HepG2 (cell line): ENCODE measurements around the gene SLC25A10. TPM values are rescaled to one million over a fixed set of nuclear protein-coding genes. Genes with fewer than 3 reads are reported as not detected.

Experiments used
- ATAC-seq: fragments of 200-7000 bp; cut with Tn5 transposase; 3 replicates; pipeline ENCODE4 v1.9.1; 2020; ENCODE audit warnings: mild to moderate bottlenecking, moderate library complexity
- BruUV-seq: library from RNA; stranded (reverse); fragments of 400-500 nt; replicated peaks from 2 replicates; lab custom pipeline; 2021; lab: Mats Ljungman, UMichigan
- CTCF ChIA-PET: fragments of 300-600 bp; formaldehyde crosslinking; extraction: SDS; loops from one replicate; lab custom pipeline; 2021; ENCODE audit warnings: low total read pairs, inconsistent platforms, low intra/inter-chr PET ratio; lab: Yijun Ruan, JAX
- POLR2A ChIA-PET: fragments of 350-600 bp; sonication (Branson Sonifier 250); formaldehyde crosslinking; loops from one replicate; lab custom pipeline; 2020; ENCODE audit warnings: antibody characterized with exemption, inconsistent platforms; lab: Yijun Ruan, JAX
- DNase-seq: peaks from one replicate; pipeline ENCODE4 v3.0.0-alpha.2; 2015; ENCODE audit warnings: low spot score
- FAIRE-seq: peaks from 3 replicates; lab custom pipeline; 2011; peaks lifted over from hg19 to GRCh38; lab: Jason Lieb, UNC
- H2AFZ ChIP-seq: one replicate; pipeline ENCODE4 v1.6.1; 2011; ENCODE audit warnings: low read length, inconsistent platforms
- H3K27ac ChIP-seq: fragments of 300-600 bp; 3 replicates; pipeline ENCODE4 v1.8.0; 2011; ENCODE audit warnings: mixed run types, mild to moderate bottlenecking, mixed read lengths, low read length, inconsistent platforms; ENCODE audit not compliant: insufficient read depth; ENCODE audit errors: extremely low read length
- H3K27me3 ChIP-seq, 2 experiments: fragments of 200-600 bp in 1 of 2; 2 replicates in 1 of 2; 3 replicates in 1 of 2; pipeline versions ENCODE4 v1.6.0 to v1.8.0; 2011; ENCODE audit warnings: low read length in 2 of 2, mild to moderate bottlenecking in 2 of 2, moderate library complexity in 2 of 2, inconsistent platforms in 1 of 2; ENCODE audit not compliant: insufficient read depth in 2 of 2, control insufficient read depth in 1 of 2
- H3K36me3 ChIP-seq, 2 experiments: fragments of 200-600 bp in 1 of 2; replicated peaks in 1 of 2; 2 replicates in 1 of 2; 3 replicates in 1 of 2; pipeline versions ENCODE4 v1.5.1 to v1.8.0; 2011; ENCODE audit warnings: low read length in 2 of 2, inconsistent platforms in 1 of 2; ENCODE audit not compliant: insufficient read depth in 2 of 2, control insufficient read depth in 1 of 2
- H3K4me1 ChIP-seq: 2 replicates; pipeline ENCODE4 v1.5.1; 2012; ENCODE audit warnings: low read length, inconsistent platforms; ENCODE audit not compliant: insufficient read depth
- H3K4me2 ChIP-seq: 2 replicates; pipeline ENCODE4 v1.6.0; 2011; ENCODE audit warnings: low read depth, low read length, inconsistent platforms
- H3K4me3 ChIP-seq, 3 experiments: fragments of 200-600 bp in 1 of 3; sonication (generic), shearing (Covaris generic) in 1 of 3; replicated peaks in 1 of 3; 2 replicates each; pipeline ENCODE4 v1.5.1; 2011 to 2016; ENCODE audit warnings: low read length in 3 of 3, inconsistent platforms in 2 of 3, low read depth in 2 of 3, mild to moderate bottlenecking in 2 of 3, control low read depth in 1 of 3, mixed read lengths in 1 of 3; ENCODE audit not compliant: insufficient read depth in 1 of 3
- H3K79me2 ChIP-seq: one replicate; pipeline ENCODE4 v1.6.1; 2011; ENCODE audit warnings: low read length, inconsistent platforms; ENCODE audit not compliant: insufficient read depth
- H3K9ac ChIP-seq: 2 replicates; pipeline ENCODE4 v1.6.0; 2011; ENCODE audit warnings: mild to moderate bottlenecking, low read depth, low read length, inconsistent platforms; ENCODE audit not compliant: insufficient read depth
- H3K9me3 ChIP-seq: 2 replicates; pipeline ENCODE4 v1.5.1; 2012; ENCODE audit warnings: mild to moderate bottlenecking, low read length
- H4K20me1 ChIP-seq: 2 replicates; pipeline ENCODE4 v1.6.0; 2011; ENCODE audit warnings: inconsistent platforms, mild to moderate bottlenecking, low read length, moderate library complexity; ENCODE audit not compliant: insufficient read depth
- ARID5B ChIP-seq: IDR thresholded peaks from 2 replicates; pipeline ENCODE4 v1.4.0; 2020; ENCODE audit warnings: mild to moderate bottlenecking, missing genetic modification reagents
- HOXA7 ChIP-seq: sonication (generic); formaldehyde crosslinking; IDR thresholded peaks from 2 replicates; pipeline ENCODE4 v1.8.1; 2022; ENCODE audit warnings: mild to moderate bottlenecking, missing genetic modification reagents, moderate library complexity
- RARA ChIP-seq: IDR thresholded peaks from 2 replicates; pipeline ENCODE4 v1.6.1; 2016; ENCODE audit warnings: missing genetic modification reagents, missing compliant biosample characterization
- TBP ChIP-seq: sonication (generic); formaldehyde crosslinking; IDR thresholded peaks from 2 replicates; pipeline ENCODE4 v1.5.0; 2020; ENCODE audit warnings: missing genetic modification reagents
- TFDP2 ChIP-seq: sonication (generic); formaldehyde crosslinking; IDR thresholded peaks from 2 replicates; pipeline ENCODE4 v1.4.0; 2020; ENCODE audit warnings: missing genetic modification reagents
- ZNF333 ChIP-seq: sonication (generic); formaldehyde crosslinking; IDR thresholded peaks from 2 replicates; pipeline ENCODE4 v1.4.0; 2020; ENCODE audit warnings: mild to moderate bottlenecking, missing genetic modification reagents, borderline replicate concordance
- WGBS: methylation state at CpG from one replicate; pipeline ENCODE4 v1.1.6; 2017; ENCODE audit warnings: low lambda C conversion rate; 5-methylcytosine and 5-hydroxymethylcytosine counted together
- in situ Hi-C: cut with HindIII; loops from 2 replicates; pipeline ENCODE4 v1.10.0; 2017; ENCODE audit warnings: low pct_unique_long_range_greater_than_20kb; ENCODE audit not compliant: extremely low pct_ligation_motif_present
- intact Hi-C: fragments of 100-400 bp; cut with micrococcal nuclease; formaldehyde crosslinking; loops from one replicate; pipeline ENCODE4 v1.10.0; 2022; ENCODE audit not compliant: unreplicated experiment
- polyA plus RNA-seq, 8 experiments: library from polyadenylated mRNA; depleted of rRNA in 3 of 8; stranded (reverse) in 7 of 8; unstranded in 1 of 8; fragments of >200 nt; fragmentation: Illumina TruSeq in 4 of 8; extraction: Trizol in 4 of 8; gene quantifications; 2 replicates each; pipeline versions ENCODE4 v1.2.1 to v1.2.3, GENCODE V29; 2011 to 2016; ENCODE audit warnings: low read depth in 4 of 8, missing spikeins in 1 of 8, mixed read lengths in 1 of 8; ENCODE audit not compliant: insufficient read depth in 1 of 8
- total RNA-seq, 5 experiments: library from RNA; depleted of rRNA; stranded (reverse); fragments of >200 nt; fragmentation: Illumina TruSeq; extraction: Trizol; gene quantifications; 2 replicates each; pipeline ENCODE4 v1.2.3, GENCODE V29; 2016; ENCODE audit warnings: low read depth in 1 of 5

Gene SLC25A10
- total and polyA plus RNA-seq, 2 of the 13 experiments (the other 11 are each of a cell fraction or from before 2014, with no cell fraction given): 46.5 to 140 TPM

GRCh38 chr17:81680150-81680549 lies 31.9 kb upstream of the SLC25A10 start (continued):
- no peak for TF ChIP-seq ARID5B (CRISPR knock-in tag)
- no peak for TF ChIP-seq HOXA7 (CRISPR knock-in tag)

- intact Hi-C loops: no loop called here
- peaks cover 35% of the 10 kb centered on the region for H3K79me2 ChIP-seq
- no peak for DNase-seq
- H3K36me3 ChIP-seq: peaks cover 6 to 14% of the 10 kb centered on the region in 2 experiments; a peak in 4 of 5 replicates
- H3K9me3 ChIP-seq: no peaks in the 10 kb centered on the region
- no peaks in the 10 kb centered on the region for H4K20me1 ChIP-seq
- no peak overlapping the region for H3K9ac ChIP-seq
- no peak overlapping the region for H3K4me3 ChIP-seq
- CTCF ChIA-PET: no interaction called here
- no TSS peak for BruUV-seq
- TF ChIP-seq TBP (no peak), RARA (CRISPR knock-in tag) (no peak), ZNF333 (no peak), TFDP2 (CRISPR knock-in tag) (no peak)
- TF ChIP-seq, all 625 proteins: peak for 0
- POLR2A ChIA-PET: interaction anchor here (3.3 to 4.5 kb wide), 3 partner anchors 9 to 31 kb away, joined by 26 to 68 read pairs (median 50); partner anchors contain the start of genes CCDC137, OXLD1 and SLC25A10
- no peak for FAIRE-seq
- Histone ChIP-seq H2AFZ (no peak overlapping the region), H3K27ac (no peak overlapping the region), H3K4me2 (no peak overlapping the region), H3K27me3 (no peaks in the 10 kb centered on the region; a peak in 1 of 5 replicates), H3K4me1 (peaks cover 43% of the 10 kb centered on the region)
- WGBS: 97% methylated on average over 17 of the region's 17 CpGs
- in situ Hi-C loops: no loop called here
- no peak for ATAC-seq
These were observed 30.4 kb upstream of the SLC25A10 start for GRCh38 chr17:81681672-81682071.
